CD14-positive monocyte (primary cell): ENCODE results near the gene KRTAP20-1. TPM values are rescaled to one million over a fixed set of nuclear protein-coding genes. Genes with fewer than 3 reads are reported as not detected.

ENCODE experiments used
- DNase-seq, 3 donors: peaks; one replicate each; pipeline ENCODE4 v3.0.0-alpha.2; 2011 to 2022
- H2AFZ ChIP-seq: 2 replicates; pipeline ENCODE4 v1.6.0; 2012; ENCODE audit warnings: mild to moderate bottlenecking, low read depth, low read length, inconsistent platforms; ENCODE audit not compliant: insufficient read depth, poor library complexity, severe bottlenecking
- H3K27ac ChIP-seq, 2 donors: 1 replicate in 1 of 2; 2 replicates in 1 of 2; pipeline ENCODE4 v1.5.1; 2012 to 2013; ENCODE audit warnings: low read length in 2 of 2, control low read depth in 1 of 2, inconsistent platforms in 1 of 2, low read depth in 1 of 2, mild to moderate bottlenecking in 1 of 2
- H3K27me3 ChIP-seq, 2 donors: one replicate each; pipeline versions ENCODE4 v1.6.0 to v1.6.1; 2011 to 2013; ENCODE audit warnings: low read length in 2 of 2; ENCODE audit not compliant: control insufficient read depth in 2 of 2, insufficient read depth in 2 of 2
- H3K36me3 ChIP-seq, 2 donors: replicated peaks in 1 of 2; 1 replicate in 1 of 2; 2 replicates in 1 of 2; pipeline versions ENCODE4 v1.5.1 to v1.6.1; 2012 to 2013; ENCODE audit warnings: low read length in 2 of 2, control low read depth in 1 of 2, inconsistent platforms in 1 of 2, mild to moderate bottlenecking in 1 of 2; ENCODE audit not compliant: insufficient read depth in 2 of 2, control insufficient read depth in 1 of 2
- H3K4me1 ChIP-seq, 2 donors: 1 replicate in 1 of 2; 2 replicates in 1 of 2; pipeline versions ENCODE4 v1.5.1 to v1.6.1; 2012 to 2013; ENCODE audit warnings: low read length in 2 of 2, control low read depth in 1 of 2, inconsistent platforms in 1 of 2, mild to moderate bottlenecking in 1 of 2, moderate library complexity in 1 of 2; ENCODE audit not compliant: insufficient read depth in 2 of 2, control insufficient read depth in 1 of 2
- H3K4me2 ChIP-seq: replicated peaks from 2 replicates; pipeline ENCODE3; 2012; ENCODE audit warnings: low read length, moderate library complexity, mild to moderate bottlenecking; ENCODE audit not compliant: poor library complexity, severe bottlenecking; ENCODE audit errors: extremely low read depth
- H3K4me3 ChIP-seq, 3 experiments: fragments of 200-600 bp in 1 of 3; sonication (generic) in 1 of 3; replicated peaks in 1 of 3; 1 replicate in 2 of 3; 2 replicates in 1 of 3; pipeline ENCODE4 v1.5.1; 2011 to 2013; ENCODE audit warnings: low read length in 3 of 3, mild to moderate bottlenecking in 3 of 3, control low read depth in 2 of 3, low read depth in 2 of 3, inconsistent platforms in 1 of 3, moderate library complexity in 1 of 3
- H3K79me2 ChIP-seq: 2 replicates; pipeline ENCODE4 v1.6.0; 2012; ENCODE audit warnings: mild to moderate bottlenecking, control low read depth, inconsistent platforms, low read length, moderate library complexity; ENCODE audit not compliant: insufficient read depth
- H3K9ac ChIP-seq: 2 replicates; pipeline ENCODE4 v1.6.0; 2017; ENCODE audit warnings: low read length, mild to moderate bottlenecking; ENCODE audit not compliant: insufficient read depth, poor library complexity, severe bottlenecking
- H3K9me3 ChIP-seq, 2 donors: replicated peaks in 1 of 2; 1 replicate in 1 of 2; 2 replicates in 1 of 2; pipeline versions ENCODE4 v1.5.1 to v1.6.1; 2012 to 2013; ENCODE audit warnings: low read length in 2 of 2, control low read depth in 1 of 2; ENCODE audit not compliant: control insufficient read depth in 1 of 2, insufficient read depth in 1 of 2
- H4K20me1 ChIP-seq: 2 replicates; pipeline ENCODE4 v1.6.0; 2012; ENCODE audit warnings: mild to moderate bottlenecking, low read length, control low read depth, moderate library complexity; ENCODE audit not compliant: insufficient read depth
- H3K27ac Mint-ChIP-seq, 7 donors: one replicate each; pipeline ENCODE4 v1.8.0; 2020; ENCODE audit warnings: mild to moderate bottlenecking in 7 of 7, mixed read lengths in 7 of 7, moderate library complexity in 6 of 7, inconsistent platforms in 2 of 7
- H3K27me3 Mint-ChIP-seq, 3 donors: one replicate each; pipeline ENCODE4 v1.8.0; 2021 to 2022; ENCODE audit warnings: low read depth in 3 of 3, mild to moderate bottlenecking in 3 of 3, mixed read lengths in 3 of 3, moderate library complexity in 3 of 3, inconsistent platforms in 1 of 3
- H3K36me3 Mint-ChIP-seq, 2 donors: one replicate each; pipeline ENCODE4 v1.8.0; 2020; ENCODE audit warnings: mixed read lengths in 2 of 2, inconsistent platforms in 1 of 2, mild to moderate bottlenecking in 1 of 2
- H3K4me1 Mint-ChIP-seq: one replicate; pipeline ENCODE4 v1.8.0; 2020; ENCODE audit warnings: mild to moderate bottlenecking, mixed read lengths
- H3K4me3 Mint-ChIP-seq, 2 donors: one replicate each; pipeline ENCODE4 v1.8.0; 2020; ENCODE audit warnings: mild to moderate bottlenecking in 2 of 2, mixed read lengths in 2 of 2, moderate library complexity in 1 of 2
- H3K9me3 Mint-ChIP-seq, 7 donors: one replicate each; pipeline ENCODE4 v1.8.0; 2020 to 2022; ENCODE audit warnings: mixed read lengths in 7 of 7, mild to moderate bottlenecking in 6 of 7, moderate library complexity in 6 of 7, inconsistent platforms in 2 of 7
- WGBS: methylation state at CpG from one replicate; pipeline ENCODE4 v1.1.5; 2013; ENCODE audit warnings: missing lambda C conversion rate; ENCODE audit not compliant: insufficient coverage; 5-methylcytosine and 5-hydroxymethylcytosine counted together
- intact Hi-C, 2 donors: fragments of 100-400 bp; cut with micrococcal nuclease; formaldehyde crosslinking; loops; one replicate each; pipeline versions ENCODE4 v1.15.0 to v1.15.1; 2023
- polyA plus RNA-seq, 3 donors: library from polyadenylated mRNA; depleted of rRNA in 1 of 3; unstranded in 2 of 3; stranded (reverse) in 1 of 3; fragments of 300-500 nt in 2 of 3; fragments of >200 nt in 1 of 3; fragmentation: Illumina TruSeq in 2 of 3; gene quantifications; 1 replicate in 2 of 3; 2 replicates in 1 of 3; pipeline ENCODE4 v1.2.3, GENCODE V29; 2012 to 2021
- TF ChIP-seq, protein P1 (sequence below): fragments of 200-600 bp; IDR thresholded peaks from one replicate; pipeline ENCODE4 v1.8.0; 2022; ENCODE audit warnings: antibody characterized with exemption, mild to moderate bottlenecking

KRTAP20-1 gene
- polyA plus RNA-seq, 3 donors, result not detected

DNA sequence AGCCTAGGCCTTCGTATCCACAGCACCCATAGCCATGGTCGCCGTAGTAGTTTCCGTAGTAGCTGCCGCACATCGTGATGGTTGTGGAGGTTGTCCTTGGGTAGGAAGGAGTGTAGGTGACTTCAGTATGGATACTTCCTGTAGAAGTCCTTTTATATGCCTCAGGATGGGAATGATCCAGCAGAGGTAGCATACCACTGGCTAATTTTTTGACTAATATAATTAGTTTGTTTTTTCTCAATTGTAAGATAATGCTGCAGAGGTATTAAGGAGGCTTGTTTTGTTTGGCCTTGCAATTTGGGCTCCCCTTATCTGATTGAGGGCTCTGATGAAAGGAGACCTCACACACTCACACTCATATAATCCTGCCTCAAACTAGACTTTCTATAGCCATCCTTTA, 17.4 kb upstream of the KRTAP20-1 start, which contains the start of gene KRTAP6-2:
Gene KRTAP6-2, minus strand, starts transcription at position 101 of the 400 bp plus-strand sequence. Its CDS starts 28 bp downstream, at position 73.
- no peak within 1 kb of the TSS for H3K27ac ChIP-seq
- H3K27me3 Mint-ChIP-seq, result no peaks in the 10 kb centered on the region

GRCh38 chr21:30600787-30601186, 15.4 kb upstream of the KRTAP20-1 start, which contains the start of gene KRTAP22-1:
TSS of gene KRTAP22-1 (plus strand) at chr21:30601087.
- no peaks in the 10 kb centered on the region for H3K27me3 Mint-ChIP-seq
- H3K9me3 ChIP-seq, result peaks cover 24 to 39% of the 10 kb centered on the region in 2 donors
- TF ChIP-seq, protein P1, sequence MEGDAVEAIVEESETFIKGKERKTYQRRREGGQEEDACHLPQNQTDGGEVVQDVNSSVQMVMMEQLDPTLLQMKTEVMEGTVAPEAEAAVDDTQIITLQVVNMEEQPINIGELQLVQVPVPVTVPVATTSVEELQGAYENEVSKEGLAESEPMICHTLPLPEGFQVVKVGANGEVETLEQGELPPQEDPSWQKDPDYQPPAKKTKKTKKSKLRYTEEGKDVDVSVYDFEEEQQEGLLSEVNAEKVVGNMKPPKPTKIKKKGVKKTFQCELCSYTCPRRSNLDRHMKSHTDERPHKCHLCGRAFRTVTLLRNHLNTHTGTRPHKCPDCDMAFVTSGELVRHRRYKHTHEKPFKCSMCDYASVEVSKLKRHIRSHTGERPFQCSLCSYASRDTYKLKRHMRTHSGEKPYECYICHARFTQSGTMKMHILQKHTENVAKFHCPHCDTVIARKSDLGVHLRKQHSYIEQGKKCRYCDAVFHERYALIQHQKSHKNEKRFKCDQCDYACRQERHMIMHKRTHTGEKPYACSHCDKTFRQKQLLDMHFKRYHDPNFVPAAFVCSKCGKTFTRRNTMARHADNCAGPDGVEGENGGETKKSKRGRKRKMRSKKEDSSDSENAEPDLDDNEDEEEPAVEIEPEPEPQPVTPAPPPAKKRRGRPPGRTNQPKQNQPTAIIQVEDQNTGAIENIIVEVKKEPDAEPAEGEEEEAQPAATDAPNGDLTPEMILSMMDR, result no peak

More for the DNA sequence above, 17.4 kb upstream of the KRTAP20-1 start, which contains the start of gene KRTAP6-2:
- Mint-ChIP-seq H3K27ac (peak within 1 kb of the TSS in 1 of 7 donors; percentile 57), H3K4me1 (no peaks in the 10 kb centered on the region), H3K36me3 (no peaks in the 10 kb centered on the region), H3K4me3 (no peak within 1 kb of the TSS), H3K9me3 (peaks cover 5 to 9% (median 6%) of the 10 kb centered on the region in 7 donors)
- Histone ChIP-seq H3K79me2 (no peaks in the 10 kb centered on the region), H3K4me3 (no peak within 1 kb of the TSS), H3K9me3 (peaks cover 13 to 27% of the 10 kb centered on the region in 2 donors), H2AFZ (no peak within 1 kb of the TSS), H4K20me1 (no peaks in the 10 kb centered on the region), H3K9ac (no peak within 1 kb of the TSS), H3K36me3 (no peaks in the 10 kb centered on the region), H3K27me3 (no peaks in the 10 kb centered on the region), H3K4me1 (no peaks in the 10 kb centered on the region), H3K4me2 (no peak within 1 kb of the TSS)
- DNase-seq, result no peak
- 93% methylated on average over 5 of the region's 6 CpGs for WGBS
- intact Hi-C loops, result no loop called here
- TF ChIP-seq, protein P1, result no peak

More at GRCh38 chr21:30600787-30601186, 15.4 kb upstream of the KRTAP20-1 start, which contains the start of gene KRTAP22-1:
- WGBS, result no CpG with 5 or more reads among the region's 1 CpG
- no peaks in the 10 kb centered on the region for H3K4me1 ChIP-seq
- no peak within 1 kb of the TSS for H2AFZ ChIP-seq
- H3K27me3 ChIP-seq, result no peaks in the 10 kb centered on the region
- no peaks in the 10 kb centered on the region for H4K20me1 ChIP-seq
- Mint-ChIP-seq H3K36me3 (no peaks in the 10 kb centered on the region), H3K4me1 (no peaks in the 10 kb centered on the region), H3K4me3 (no peak within 1 kb of the TSS), H3K9me3 (peaks cover 5 to 22% (median 9%) of the 10 kb centered on the region in 7 donors), H3K27ac (no peak within 1 kb of the TSS)
- H3K4me3 ChIP-seq, result no peak within 1 kb of the TSS
- intact Hi-C loops, result no loop called here
- H3K9ac ChIP-seq, result no peak within 1 kb of the TSS
- H3K4me2 ChIP-seq, result no peak within 1 kb of the TSS
- no peaks in the 10 kb centered on the region for H3K36me3 ChIP-seq
- H3K27ac ChIP-seq, result no peak within 1 kb of the TSS
- H3K79me2 ChIP-seq, result no peaks in the 10 kb centered on the region
- DNase-seq, result no peak
